HUES6 (cell line): ENCODE measurements around the gene LGALS3.

Experiments
- H3K27ac ChIP-seq: 2 replicates; pipeline ENCODE4 v1.7.0; 2013; ENCODE audit warnings: low read depth, mild to moderate bottlenecking, low read length, inconsistent platforms
- H3K27me3 ChIP-seq: 2 replicates; pipeline ENCODE4 v1.6.1; 2013; ENCODE audit warnings: low read length; ENCODE audit not compliant: control insufficient read depth, insufficient read depth
- H3K36me3 ChIP-seq: 2 replicates; pipeline ENCODE4 v1.6.1; 2013; ENCODE audit warnings: low read length; ENCODE audit not compliant: control insufficient read depth, insufficient read depth
- H3K4me1 ChIP-seq: 2 replicates; pipeline ENCODE4 v1.6.1; 2013; ENCODE audit warnings: low read length; ENCODE audit not compliant: control insufficient read depth, insufficient read depth
- H3K4me3 ChIP-seq: 2 replicates; pipeline ENCODE4 v1.5.1; 2013; ENCODE audit warnings: low read depth, low read length
- H3K9ac ChIP-seq: one replicate; pipeline ENCODE4 v1.6.1; 2013; ENCODE audit warnings: mild to moderate bottlenecking, low read length
- H3K9me3 ChIP-seq: 2 replicates; pipeline ENCODE4 v1.6.1; 2013; ENCODE audit warnings: low read depth, low read length; ENCODE audit not compliant: control insufficient read depth, insufficient read depth

Gene LGALS3

DNA sequence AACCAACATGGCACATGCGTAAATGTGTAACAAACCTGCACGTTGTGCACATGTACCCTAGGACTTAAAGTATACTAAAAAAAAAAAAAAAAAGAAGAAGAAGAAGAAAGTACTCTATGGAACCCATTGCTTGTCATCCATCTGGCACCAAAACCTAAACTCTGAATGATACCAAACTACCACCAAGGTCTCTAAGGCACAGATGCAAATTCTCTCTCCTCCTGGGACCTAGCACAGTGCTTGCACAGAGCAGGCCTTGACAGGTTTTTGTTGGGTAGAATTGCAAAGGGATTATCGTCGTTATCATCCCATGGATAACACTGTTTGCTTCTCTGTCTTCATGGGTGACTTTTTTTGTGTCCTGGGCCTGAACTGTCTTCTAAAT lies 13.2 kb upstream of the LGALS3 start:
- H3K4me3 ChIP-seq, result no peak overlapping the region
- no peaks in the 10 kb centered on the region for H3K9me3 ChIP-seq
- no peak overlapping the region for H3K27ac ChIP-seq
- H3K4me1 ChIP-seq, result peaks cover 5% of the 10 kb centered on the region
- no peaks in the 10 kb centered on the region for H3K36me3 ChIP-seq
- H3K9ac ChIP-seq, result no peak overlapping the region
- H3K27me3 ChIP-seq, result peaks cover 6% of the 10 kb centered on the region; the same call in 1 of the 2 replicates

DNA sequence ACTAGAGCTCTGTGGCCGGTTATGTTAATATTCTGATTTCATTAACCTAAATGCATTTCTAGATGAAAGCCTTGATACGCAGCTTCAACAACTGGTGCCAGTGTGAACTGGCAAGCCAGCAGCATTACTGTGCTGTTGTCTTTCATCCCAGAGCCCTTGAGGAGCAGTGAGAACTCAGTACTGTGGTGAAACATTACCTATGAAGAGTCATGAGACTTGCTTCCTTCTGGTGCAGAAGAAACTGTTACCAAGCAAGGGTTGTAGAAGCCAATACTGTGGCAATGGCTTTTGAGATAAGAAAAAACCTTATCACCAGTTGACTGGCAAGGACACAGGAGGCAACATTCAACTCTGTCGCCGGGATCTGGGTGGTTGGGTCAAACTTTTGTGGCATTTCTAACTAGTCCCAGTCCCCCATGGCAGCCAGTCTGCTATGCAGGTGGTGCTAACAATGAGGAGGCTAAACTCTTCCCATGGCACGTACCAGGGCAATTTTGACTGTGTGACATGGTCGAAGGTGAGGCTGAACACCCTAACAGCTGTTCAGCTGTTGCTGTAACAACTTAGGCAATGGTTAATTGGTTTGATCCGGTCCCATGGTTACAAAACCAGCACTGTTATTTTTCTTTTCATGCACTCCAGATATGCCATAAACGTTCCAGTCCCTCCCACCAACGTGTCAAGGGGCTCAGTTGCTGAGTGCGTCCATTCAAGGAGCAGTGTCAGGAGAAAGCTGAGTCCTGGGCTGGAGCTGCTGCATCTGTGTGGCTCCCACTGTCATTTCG lies 12.6 kb upstream of the LGALS3 start:
- H3K9ac ChIP-seq, result no peak overlapping the region
- H3K36me3 ChIP-seq, result no peaks in the 10 kb centered on the region
- H3K4me1 ChIP-seq, result peaks cover 8% of the 10 kb centered on the region
- peaks cover 6% of the 10 kb centered on the region; the same call in 1 of the 2 replicates for H3K27me3 ChIP-seq
- H3K4me3 ChIP-seq, result no peak overlapping the region
- no peak overlapping the region for H3K27ac ChIP-seq
- no peaks in the 10 kb centered on the region for H3K9me3 ChIP-seq

DNA sequence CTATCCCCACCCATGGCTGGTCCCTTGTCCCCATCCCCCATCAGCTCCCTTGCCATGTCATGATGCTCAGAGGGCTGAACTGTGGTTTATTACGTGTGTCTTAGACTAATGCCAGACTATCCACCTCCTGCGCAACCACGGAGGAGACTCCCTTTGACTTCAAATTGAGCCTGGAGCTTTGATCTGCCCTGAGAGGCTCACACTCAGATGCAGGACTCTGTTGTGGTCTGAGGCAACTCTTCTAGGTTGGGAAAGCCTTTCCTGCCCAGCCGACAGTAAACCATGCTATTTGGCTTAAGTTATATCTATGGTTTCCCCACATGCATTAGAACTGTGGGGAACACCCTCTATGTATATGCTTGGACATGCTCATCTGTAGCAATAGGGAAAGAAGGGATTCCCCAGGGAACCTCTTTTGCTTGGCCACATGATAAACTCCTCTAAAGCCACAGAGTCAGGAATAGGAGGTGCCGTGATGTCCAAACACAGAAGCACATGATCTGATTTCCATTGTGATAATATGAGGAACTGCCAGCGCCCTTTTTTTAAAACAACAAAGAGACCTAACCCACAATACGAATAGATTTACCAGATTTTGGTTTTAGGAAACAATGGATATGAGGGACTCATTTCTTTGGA lies 11.1 kb upstream of the LGALS3 start:
- H3K9ac ChIP-seq, result no peak overlapping the region

DNA sequence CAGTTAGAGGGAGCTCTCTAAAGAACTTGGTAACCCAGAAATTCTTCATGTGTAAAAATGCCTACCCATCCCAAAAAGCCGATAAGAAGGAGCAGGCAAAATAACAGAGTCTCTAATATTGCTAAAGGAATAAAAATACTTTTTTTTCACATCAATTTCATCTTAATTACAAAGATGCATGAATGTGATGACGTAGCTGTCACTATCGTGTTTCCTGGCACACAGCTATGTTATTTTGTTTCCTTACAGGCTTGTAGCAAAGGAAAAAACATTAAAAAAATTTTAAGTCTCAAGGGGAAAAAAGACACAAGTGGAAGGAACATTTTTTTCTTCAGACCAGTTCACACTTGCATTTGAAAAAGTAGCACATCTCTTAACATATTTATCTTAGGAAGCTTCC lies 10.3 kb upstream of the LGALS3 start:
- Histone ChIP-seq H3K4me1 (peaks cover 21% of the 10 kb centered on the region), H3K9ac (no peak overlapping the region), H3K27ac (no peak overlapping the region), H3K9me3 (no peaks in the 10 kb centered on the region), H3K4me3 (no peak overlapping the region), H3K27me3 (peaks cover 6% of the 10 kb centered on the region; the same call in 1 of the 2 replicates), H3K36me3 (no peaks in the 10 kb centered on the region)

More for the DNA sequence above, 11.1 kb upstream of the LGALS3 start:
- Histone ChIP-seq H3K4me1 (peaks cover 17% of the 10 kb centered on the region), H3K27me3 (peaks cover 6% of the 10 kb centered on the region; the same call in 1 of the 2 replicates), H3K36me3 (no peaks in the 10 kb centered on the region), H3K27ac (no peak overlapping the region), H3K9me3 (no peaks in the 10 kb centered on the region), H3K4me3 (no peak overlapping the region)

DNA sequence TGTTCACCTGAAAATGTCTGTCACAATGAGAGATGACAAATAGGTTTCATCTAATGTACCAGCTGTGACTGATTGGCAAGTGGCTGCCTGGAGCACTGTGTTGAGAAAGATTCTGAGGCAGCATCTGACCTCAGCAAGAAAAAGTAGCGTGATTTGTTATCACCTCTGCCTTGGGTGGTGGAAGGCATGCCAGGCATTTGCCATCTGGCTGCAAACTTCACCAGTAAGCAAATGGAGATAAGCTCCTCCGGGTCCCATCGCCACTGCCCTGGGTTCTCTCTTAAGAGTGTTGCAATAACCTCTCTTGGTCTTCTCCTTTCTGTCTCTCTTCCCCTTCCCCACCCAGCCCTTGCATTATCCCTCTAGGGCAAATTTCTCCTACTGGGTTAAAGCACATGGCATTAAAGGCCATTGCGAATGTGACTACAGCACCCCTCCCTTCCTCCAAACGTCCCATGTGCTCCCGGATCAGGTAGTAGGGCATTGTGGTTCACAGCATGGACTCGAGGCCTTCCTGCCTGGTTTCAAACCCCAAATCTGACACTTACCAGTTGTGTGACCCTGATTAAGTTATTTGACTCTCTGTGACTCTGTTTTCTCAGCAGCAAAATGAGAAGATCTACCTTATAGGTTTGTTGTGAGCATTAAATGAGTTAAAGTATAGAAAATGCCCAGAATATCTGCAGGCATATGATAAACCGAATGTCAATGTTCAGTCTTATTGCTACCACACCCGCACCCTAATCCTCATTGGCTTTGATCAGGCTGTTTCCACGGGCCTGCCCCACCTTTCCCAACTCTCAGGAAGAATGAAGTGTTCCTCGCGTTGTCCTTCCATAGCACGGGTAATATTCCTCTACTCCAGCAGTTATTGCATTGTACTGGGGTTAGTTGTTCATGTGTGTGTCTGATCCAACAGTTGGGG lies 8.2 kb upstream of the LGALS3 start:
- H3K4me1 ChIP-seq, result peaks cover 21% of the 10 kb centered on the region

DNA sequence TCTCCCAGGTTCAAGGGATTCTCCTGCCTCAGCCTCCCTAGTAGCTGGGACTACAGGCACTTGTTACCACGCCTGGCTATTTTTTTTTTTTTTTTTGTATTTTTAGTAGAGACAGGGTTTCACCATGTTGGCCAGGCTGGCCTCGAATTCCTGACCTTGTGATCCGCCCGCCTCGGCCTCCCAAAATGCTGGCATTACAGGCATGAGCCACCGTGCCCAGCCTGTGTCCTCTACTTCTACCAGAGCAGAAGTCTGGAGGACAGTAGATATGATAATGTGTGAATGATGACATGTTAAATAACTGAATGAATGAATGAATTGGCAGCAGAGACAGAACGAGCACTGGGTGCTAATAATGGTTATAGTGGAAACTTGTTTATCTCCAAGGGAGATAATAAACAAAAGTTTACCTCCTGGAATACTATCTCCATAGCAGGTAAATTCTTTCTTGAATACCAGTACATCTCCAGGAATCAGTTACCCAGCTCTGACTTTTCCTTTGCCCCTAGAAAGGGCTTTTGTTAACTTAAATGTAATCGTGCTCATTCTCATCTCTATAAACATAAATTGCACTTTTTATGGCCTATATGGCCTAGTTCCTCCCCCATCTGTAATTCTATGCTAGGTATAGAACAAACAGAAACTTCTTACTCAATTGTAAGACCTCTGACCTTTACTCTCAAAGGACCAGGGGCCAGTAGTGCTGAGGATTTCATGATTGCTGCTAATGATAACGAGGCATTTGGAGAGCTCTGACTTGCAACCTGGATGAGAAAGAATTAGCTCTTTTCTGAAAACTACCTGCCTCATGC lies 7.2 kb upstream of the LGALS3 start:
- Histone ChIP-seq H3K27ac (no peak overlapping the region), H3K4me1 (peaks cover 21% of the 10 kb centered on the region), H3K9me3 (no peaks in the 10 kb centered on the region), H3K4me3 (no peak overlapping the region), H3K36me3 (no peaks in the 10 kb centered on the region), H3K9ac (no peak overlapping the region), H3K27me3 (peaks cover 19% of the 10 kb centered on the region)

More for the DNA sequence above, 8.2 kb upstream of the LGALS3 start:
- Histone ChIP-seq H3K9me3 (no peaks in the 10 kb centered on the region), H3K27me3 (peaks cover 12% of the 10 kb centered on the region), H3K9ac (no peak overlapping the region), H3K27ac (no peak overlapping the region), H3K36me3 (no peaks in the 10 kb centered on the region), H3K4me3 (no peak overlapping the region)

DNA sequence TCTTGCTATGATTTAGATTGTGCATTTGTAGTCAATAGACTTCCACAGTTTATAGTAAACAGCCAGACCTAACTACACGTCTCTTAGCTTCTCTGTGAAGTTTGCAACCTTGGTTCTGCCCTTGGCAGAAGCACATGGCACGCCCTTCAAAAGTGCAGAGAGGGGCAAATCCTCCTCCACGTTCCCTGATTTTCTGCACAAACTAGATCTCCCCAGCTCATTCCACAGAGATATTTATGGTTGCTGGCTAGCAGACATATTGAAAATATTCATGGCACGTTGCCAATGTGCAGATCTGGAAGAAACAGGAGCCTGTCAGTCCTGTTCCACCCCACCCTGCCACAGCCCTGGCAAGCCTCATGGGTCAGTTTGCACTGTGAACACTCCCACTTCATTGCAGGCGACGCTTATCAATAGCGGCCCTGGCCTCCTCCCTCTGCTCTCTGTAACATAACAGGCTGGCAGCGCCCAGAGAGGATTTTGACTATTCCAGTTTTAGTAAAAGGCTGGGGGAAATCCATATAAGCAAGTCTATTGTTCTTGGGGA lies 6.5 kb upstream of the LGALS3 start:
- peaks cover 21% of the 10 kb centered on the region for H3K4me1 ChIP-seq
- H3K27ac ChIP-seq, result no peak overlapping the region
- H3K9ac ChIP-seq, result no peak overlapping the region
- no peak overlapping the region for H3K4me3 ChIP-seq
- H3K9me3 ChIP-seq, result no peaks in the 10 kb centered on the region
- no peaks in the 10 kb centered on the region for H3K36me3 ChIP-seq
- H3K27me3 ChIP-seq, result peaks cover 26% of the 10 kb centered on the region

DNA sequence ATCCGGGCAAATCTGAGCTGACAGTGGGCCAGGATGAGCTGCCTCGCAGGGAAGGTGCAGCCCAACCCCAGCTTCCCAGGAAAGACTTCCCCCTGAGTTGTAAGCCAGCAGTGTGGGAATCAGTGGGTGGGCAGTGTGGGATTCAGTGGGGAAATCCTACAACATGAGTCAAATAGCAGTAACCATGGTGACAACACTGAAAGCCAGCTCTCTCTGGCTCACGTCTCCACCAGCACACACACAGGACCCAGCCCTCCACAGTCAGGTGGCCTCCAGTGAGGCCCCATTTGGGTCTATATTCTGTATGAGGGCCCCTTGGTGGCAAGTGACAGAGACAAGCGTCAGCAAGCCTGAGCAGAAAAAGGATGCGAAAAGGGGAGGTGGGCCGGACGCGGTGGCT lies 6.0 kb upstream of the LGALS3 start:
- Histone ChIP-seq H3K4me3 (no peak overlapping the region), H3K9ac (no peak overlapping the region), H3K27me3 (peaks cover 32% of the 10 kb centered on the region), H3K36me3 (no peaks in the 10 kb centered on the region), H3K9me3 (no peaks in the 10 kb centered on the region), H3K4me1 (peaks cover 21% of the 10 kb centered on the region), H3K27ac (no peak overlapping the region)

DNA sequence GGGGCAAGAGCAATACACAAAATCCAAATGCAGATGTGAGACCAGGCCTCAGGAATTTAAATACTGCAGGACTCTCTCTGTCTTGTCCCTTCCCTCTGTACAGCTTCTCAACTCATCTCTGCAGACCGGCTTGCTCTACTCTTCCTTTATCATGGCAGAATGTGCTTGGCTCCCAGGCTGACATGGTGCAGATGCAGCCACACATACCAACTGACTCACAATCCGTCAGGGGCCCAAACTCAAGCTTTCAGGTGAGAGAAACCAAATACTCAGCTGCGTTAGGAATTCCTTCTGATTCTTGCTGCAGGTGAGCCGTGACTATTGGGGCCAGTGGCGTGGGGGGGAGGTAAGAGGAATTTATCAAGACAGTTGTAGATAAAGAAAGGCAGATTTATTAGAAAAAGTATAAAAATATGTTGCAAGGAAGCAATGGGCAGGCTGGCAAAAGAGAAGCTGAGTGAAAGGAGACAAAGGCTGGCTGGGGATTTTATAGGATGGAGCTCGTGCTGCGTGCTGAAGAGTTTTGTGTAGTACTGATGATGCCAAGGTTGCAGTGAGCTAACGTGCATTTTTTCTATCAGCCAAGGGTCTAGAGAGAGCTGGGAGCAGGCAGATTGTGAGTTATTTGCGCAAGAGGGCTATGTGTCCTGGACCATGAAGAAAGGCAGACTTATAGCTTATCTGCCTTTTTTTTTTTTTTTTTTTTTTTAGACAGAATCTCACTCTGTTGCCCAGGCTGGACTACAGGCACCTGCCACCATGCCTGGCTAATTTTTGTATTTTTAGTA lies 5.0 kb upstream of the LGALS3 start:
- Histone ChIP-seq H3K36me3 (no peaks in the 10 kb centered on the region), H3K4me3 (no peak overlapping the region), H3K9ac (no peak overlapping the region), H3K4me1 (peaks cover 21% of the 10 kb centered on the region), H3K27me3 (peaks cover 41% of the 10 kb centered on the region), H3K9me3 (no peaks in the 10 kb centered on the region), H3K27ac (no peak overlapping the region)
